NCI-H2227 (cell line): ENCODE results near the gene AFAP1L2.
A peak's percentile ranks its signal among the peaks of the same experiment; 100 is the strongest.

ENCODE experiments used
- DNase-seq: peaks from one replicate; lab custom pipeline; 2025; ENCODE audit not compliant: unreplicated experiment; lab: John Stamatoyannopoulos, UW

Gene AFAP1L2

GRCh38 chr10:114412907-114413797 lies 8.8 kb upstream of the AFAP1L2 start:
- DNase-seq: no peak

DNA sequence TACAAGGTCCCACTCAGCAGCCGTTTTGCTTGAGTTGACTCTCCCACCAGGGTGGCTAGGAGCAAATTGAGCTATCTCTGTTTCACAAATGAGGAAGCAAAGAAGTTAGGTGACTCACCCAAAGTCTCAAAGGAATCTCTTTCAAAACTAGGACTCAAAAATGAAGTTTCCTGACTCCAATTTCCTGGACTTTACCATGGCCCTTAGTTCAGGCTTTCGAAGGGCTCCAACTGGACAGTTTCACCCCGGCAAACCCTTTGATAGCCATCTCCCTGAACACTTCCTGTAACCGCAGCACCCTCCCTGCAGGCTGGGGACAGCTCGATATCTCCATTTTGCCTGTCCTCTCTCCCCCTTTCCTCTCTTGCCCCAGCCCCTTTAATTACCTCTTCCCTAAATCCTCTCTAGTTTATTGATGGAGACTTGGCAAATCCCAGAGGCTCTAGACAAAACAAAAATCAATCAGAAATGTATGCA lies 4.7 kb upstream of the AFAP1L2 start:
- no peak for DNase-seq

- DNase-seq: no peak
These were observed 4.0 kb upstream of the AFAP1L2 start for GRCh38 chr10:114408112-114408967.

- no peak for DNase-seq
These were observed 2.2 kb upstream of the AFAP1L2 start for GRCh38 chr10:114406455-114406854.

GRCh38 chr10:114405011-114405350 lies 679 bp upstream of the AFAP1L2 start:
- no peak for DNase-seq

- DNase-seq: peak; percentile 5
These were observed 651 bp downstream of the AFAP1L2 start for GRCh38 chr10:114403541-114404161.

GRCh38 chr10:114402871-114403540 lies 1.3 kb downstream of the AFAP1L2 start:
- DNase-seq: no peak

GRCh38 chr10:114402233-114402632 lies 2.1 kb downstream of the AFAP1L2 start:
- no peak for DNase-seq

DNA sequence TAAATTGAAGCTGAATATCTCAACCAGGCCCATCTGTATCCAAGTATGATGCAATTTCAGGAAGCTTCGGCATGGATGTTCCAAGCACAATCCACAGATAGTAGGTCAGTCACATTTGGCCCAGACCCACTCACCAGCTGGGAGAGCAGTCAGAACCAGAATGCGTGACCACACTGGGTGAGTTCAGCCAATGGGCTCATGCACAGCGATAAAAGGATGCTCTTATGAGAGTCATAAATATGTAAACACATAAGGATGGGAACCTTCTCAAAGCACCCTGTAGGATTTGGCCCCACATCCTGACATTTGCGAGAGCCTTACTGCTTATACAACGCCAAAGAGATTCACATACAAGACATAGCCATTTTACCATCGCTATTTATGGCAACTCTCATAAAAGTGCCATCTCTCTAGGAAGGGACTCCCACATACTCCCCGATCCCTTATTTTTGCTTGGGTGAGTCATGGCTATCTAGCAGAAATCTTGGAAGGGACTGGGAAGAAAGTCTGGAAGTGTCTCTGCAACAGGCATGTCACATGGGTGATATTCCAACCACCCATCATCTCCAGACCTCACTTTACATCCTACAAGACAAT lies 3.0 kb downstream of the AFAP1L2 start:
- DNase-seq: no peak

DNA sequence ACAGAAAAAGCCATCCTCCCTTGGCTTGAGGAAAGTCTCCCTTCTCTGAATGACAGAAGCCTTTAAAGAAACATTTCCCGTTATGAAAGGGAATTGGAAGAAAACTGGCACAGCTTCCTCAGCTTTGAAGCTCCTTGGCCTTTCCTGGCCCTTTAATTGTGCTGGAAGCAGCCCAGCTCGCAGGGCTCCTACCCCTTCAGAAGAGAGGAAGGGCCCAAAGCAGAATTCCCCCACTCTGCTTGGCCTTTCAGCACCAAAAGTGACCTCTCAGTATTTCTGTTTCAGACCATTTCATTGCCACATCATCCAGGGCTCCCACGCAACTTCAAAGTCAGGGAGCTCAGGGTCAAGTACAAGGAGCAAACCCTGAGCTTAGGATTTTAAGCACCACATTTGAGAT lies 4.2 kb downstream of the AFAP1L2 start:
- DNase-seq: no peak

GRCh38 chr10:114399576-114399975 lies 4.7 kb downstream of the AFAP1L2 start:
- DNase-seq: no peak

- no peak for DNase-seq
These were observed 5.5 kb downstream of the AFAP1L2 start for GRCh38 chr10:114398587-114399331.

- DNase-seq: no peak
These were observed 6.6 kb downstream of the AFAP1L2 start for GRCh38 chr10:114397651-114398145.

- DNase-seq: no peak
These were observed 7.8 kb downstream of the AFAP1L2 start for GRCh38 chr10:114396464-114396863.

DNA sequence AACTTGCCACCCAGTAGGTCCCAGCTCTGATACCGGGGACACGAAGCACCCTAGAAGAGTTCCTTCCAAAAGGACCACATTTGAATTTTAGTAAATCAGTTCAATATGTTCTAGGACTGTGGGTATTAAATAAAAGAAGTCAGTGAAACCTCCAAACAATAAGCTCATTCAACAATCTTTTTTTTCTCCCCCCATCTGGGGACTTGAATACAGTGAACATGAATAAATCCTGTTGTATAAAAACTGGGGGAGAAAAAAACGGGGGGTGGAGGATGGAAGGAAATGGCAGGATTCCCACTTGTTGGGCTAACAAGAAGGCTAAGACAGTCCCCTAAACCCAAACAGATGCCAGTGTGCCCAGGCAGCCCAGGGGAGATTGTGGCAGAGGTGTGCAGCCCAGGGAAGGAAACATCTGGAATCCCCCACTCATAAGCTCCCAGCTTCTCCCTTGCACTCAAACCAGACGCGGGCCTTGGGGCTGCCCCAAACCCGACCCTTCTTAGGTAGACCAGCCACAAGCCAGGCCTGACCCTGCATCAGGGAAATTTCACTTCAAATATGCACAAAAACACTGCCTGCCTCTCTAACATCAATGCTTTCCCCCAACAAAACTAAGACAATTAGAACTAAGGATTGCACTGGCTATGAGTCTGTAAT lies 8.8 kb downstream of the AFAP1L2 start:
- DNase-seq: no peak

DNA sequence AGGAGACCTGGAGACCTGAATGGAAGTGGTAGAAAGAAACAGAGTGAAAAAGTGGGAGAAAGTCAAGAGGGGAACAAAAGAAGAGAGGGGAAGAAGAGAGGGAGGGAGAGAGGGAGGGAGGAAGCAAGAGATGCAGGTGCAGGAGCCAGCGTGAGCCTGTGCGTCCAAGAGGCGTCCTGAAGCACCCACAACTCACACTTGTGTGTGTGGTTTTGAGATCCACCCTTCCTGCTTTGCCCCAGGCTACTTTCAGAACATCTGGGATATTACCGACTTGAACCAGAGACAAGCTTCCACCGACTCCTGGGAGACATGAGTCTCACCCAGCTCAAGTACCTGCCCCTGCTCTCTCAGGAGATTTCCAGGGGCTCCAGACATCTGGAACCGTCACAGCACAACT lies 9.8 kb downstream of the AFAP1L2 start:
- no peak for DNase-seq

GRCh38 chr10:114393886-114394285 lies 10.4 kb downstream of the AFAP1L2 start:
- no peak for DNase-seq

DNA sequence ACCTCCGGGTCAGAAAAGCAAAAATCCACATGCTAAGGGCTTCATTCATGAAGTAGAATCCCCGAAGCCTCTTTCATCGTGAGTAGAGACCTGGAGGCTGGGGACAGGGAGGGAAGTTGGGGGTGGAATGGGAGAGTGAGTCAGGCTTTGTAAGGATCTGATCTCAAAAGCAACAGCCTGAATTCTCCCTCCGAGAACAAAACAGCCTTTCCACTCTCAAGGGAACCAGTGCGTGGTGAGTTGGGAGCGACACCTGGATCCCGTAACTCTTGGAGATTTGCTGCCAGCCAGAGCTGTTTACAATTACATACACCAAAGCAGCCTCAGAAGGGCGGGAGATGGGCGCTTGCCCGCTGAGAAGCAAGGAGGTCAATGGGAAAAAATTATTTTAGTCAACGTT lies 10.8 kb downstream of the AFAP1L2 start:
- DNase-seq: no peak
